ENCODE results near the gene C19orf85. TPM values are rescaled to one million over a fixed set of nuclear protein-coding genes. Genes with fewer than 3 reads are reported as not detected.

The C19orf85 gene
- total and polyA plus RNA-seq, 4 experiments from 2014 or later: not detected

DNA sequence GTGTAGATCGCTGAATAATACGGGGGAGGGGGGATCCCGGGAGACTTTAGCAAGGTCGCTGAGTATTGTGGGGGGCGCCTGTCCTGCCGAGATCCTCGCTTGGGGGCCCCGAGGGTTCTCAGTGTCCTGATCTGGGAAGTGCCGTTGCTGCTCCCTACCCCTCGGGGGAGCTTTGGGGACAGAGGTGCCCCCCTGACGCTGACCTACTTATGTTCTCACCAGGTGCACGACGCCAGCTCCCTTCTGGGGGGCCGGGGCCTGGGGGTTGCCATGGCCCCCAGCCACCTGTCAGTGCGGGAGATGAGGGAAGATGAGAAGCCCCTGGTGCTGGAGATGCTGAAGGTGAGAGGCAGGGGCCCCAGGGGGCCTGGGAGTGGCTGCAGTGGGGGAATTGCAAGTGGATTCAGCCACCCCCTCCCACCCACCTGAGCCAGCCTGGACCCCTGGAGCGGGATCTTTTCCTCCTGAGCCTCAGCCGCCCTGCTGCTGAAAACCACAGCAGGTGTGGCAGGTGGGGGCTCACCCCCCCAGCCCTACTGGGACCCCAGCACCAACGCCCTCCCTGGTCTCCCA lies 21.0 kb upstream of the C19orf85 start:
- Mint-ChIP-seq H3K4me1 (peaks cover 3 to 11% (median 5%) of the 10 kb centered on the region in 4 donors), H3K27me3 (peaks cover 0 to 2% of the 10 kb centered on the region in 2 donors), H3K4me3 (peak overlapping the region; percentile 73 to 81 (median 78)), H3K27ac (peak overlapping the region; percentile 62 to 98 (median 91)), H3K9me3 (no peaks in the 10 kb centered on the region), H3K36me3 (peaks cover 0 to 1% of the 10 kb centered on the region in 2 donors)
- peak overlapping the region; percentile 59 for H3K27ac ChIP-seq (ENCODE audit: low read depth, low read length)
- peaks cover 13% of the 10 kb centered on the region for H3K4me1 ChIP-seq (ENCODE audit: insufficient read depth, low read length)
- no peaks in the 10 kb centered on the region for H3K9me3 ChIP-seq (ENCODE audit: control insufficient read depth in 1 of 2, low read length in 2 of 2)
- ChIA-PET POLR2A (ENCODE audit: partially characterized antibody) (interaction anchor here (0.7 to 4.9 kb wide), 5 partner anchors 9 to 226 kb away, joined by 3 to 36 read pairs (median 4); partner anchors contain the start of genes FIZ1, ISOC2 and ZNF628), CTCF (ENCODE audit: partially characterized antibody) (interaction anchor here (1.0 to 1.7 kb wide), 6 partner anchors 8 to 146 kb away, joined by 3 to 11 read pairs (median 4); no protein-coding TSS in a partner anchor)
- H3K36me3 ChIP-seq (ENCODE audit: insufficient read depth, low read length): no peaks in the 10 kb centered on the region
- intact Hi-C loops (cut with micrococcal nuclease): loop anchor here (1.0 kb wide), 1 partner anchor 9 kb away; the partner anchor contains the start of gene ZNF628
- no peaks in the 10 kb centered on the region for H3K27me3 ChIP-seq (ENCODE audit: insufficient read depth, low read length)
- H3K4me3 ChIP-seq (ENCODE audit: low read length in 2 of 2): peak overlapping the region in 1 of 2 donors; percentile 68
- DNase-seq: no peak

DNA sequence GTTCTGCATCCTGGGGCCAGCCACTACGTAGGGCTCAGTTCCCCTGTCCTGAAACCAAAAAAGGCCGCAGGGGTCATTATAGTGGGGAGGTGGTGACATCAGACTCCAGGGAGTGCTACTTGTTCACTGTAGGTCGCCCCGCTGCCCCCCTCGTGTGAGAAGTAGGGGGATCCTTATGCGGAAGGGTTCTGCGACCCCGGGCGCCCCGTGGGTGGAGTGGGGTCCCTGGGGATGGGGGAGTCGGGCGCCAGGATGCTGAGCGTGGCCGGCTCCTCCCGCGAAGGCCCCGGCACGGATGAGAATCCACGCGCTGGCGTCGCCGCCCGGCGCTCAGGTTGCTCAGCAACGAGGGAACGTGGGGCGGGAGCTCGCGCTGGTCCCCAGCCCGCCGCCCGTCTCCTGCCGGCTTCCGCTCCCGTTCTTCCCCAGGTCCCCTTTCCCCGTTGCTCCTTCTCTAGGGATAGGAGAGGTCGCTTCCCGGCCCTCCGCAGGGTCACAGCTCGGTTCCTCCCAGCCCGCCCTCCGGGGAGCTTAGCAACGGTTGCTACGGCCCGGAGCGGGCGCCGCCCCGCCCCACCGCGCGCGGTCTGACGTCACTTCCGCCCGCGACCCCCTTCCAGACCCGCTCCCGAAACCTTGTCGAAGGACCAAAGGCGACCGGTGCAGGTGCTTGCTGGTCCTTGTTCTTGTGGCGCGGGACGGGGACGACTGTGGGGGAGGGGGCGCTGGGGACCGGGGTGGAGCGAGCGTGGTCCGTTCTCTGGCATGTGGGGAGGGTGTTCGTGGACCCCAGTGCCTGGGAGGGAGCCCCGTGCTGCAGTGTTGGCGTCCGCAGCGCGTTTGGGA lies 20.3 kb upstream of the C19orf85 start, which contains the start of gene NAT14:
Gene NAT14 (plus strand): TSS at position 596 of the 846 bp plus-strand sequence. CDS start 521 bp downstream, outside the sequence.
- H3K27me3 Mint-ChIP-seq: peaks cover 0 to 2% of the 10 kb centered on the region in 2 donors
- H3K9me3 Mint-ChIP-seq: no peaks in the 10 kb centered on the region
- peak within 1 kb of the TSS; percentile 67 to 98 (median 91) for H3K27ac Mint-ChIP-seq
- Histone ChIP-seq H3K27ac (ENCODE audit: low read depth, low read length) (peak within 1 kb of the TSS; percentile 59), H3K4me3 (ENCODE audit: low read length in 2 of 2) (peak within 1 kb of the TSS in 1 of 2 donors; percentile 68), H3K4me1 (ENCODE audit: insufficient read depth, low read length) (peaks cover 13% of the 10 kb centered on the region), H3K27me3 (ENCODE audit: insufficient read depth, low read length) (no peaks in the 10 kb centered on the region), H3K36me3 (ENCODE audit: insufficient read depth, low read length) (no peaks in the 10 kb centered on the region), H3K9me3 (ENCODE audit: control insufficient read depth in 1 of 2, low read length in 2 of 2) (no peaks in the 10 kb centered on the region)
- H3K4me3 Mint-ChIP-seq: peak within 1 kb of the TSS; percentile 73 to 81 (median 78)
- ChIA-PET POLR2A (ENCODE audit: partially characterized antibody) (interaction anchor here (0.7 to 4.9 kb wide), 5 partner anchors 8 to 225 kb away, joined by 3 to 36 read pairs (median 4); partner anchors contain the start of genes FIZ1, ISOC2 and ZNF628), CTCF (ENCODE audit: partially characterized antibody) (interaction anchor here (0.9 to 1.7 kb wide), 4 partner anchors 11 to 141 kb away, joined by 3 to 11 read pairs (median 7); no protein-coding TSS in a partner anchor)
- DNase-seq: peak; percentile 60 to 72 (median 72)
- intact Hi-C loops (cut with micrococcal nuclease): loop anchor here (1.0 kb wide), 1 partner anchor 9 kb away; the partner anchor contains the start of gene ZNF628
- peaks cover 5 to 13% (median 7%) of the 10 kb centered on the region in 4 donors for H3K4me1 Mint-ChIP-seq
- peaks cover 2 to 3% of the 10 kb centered on the region in 2 donors for H3K36me3 Mint-ChIP-seq

DNA sequence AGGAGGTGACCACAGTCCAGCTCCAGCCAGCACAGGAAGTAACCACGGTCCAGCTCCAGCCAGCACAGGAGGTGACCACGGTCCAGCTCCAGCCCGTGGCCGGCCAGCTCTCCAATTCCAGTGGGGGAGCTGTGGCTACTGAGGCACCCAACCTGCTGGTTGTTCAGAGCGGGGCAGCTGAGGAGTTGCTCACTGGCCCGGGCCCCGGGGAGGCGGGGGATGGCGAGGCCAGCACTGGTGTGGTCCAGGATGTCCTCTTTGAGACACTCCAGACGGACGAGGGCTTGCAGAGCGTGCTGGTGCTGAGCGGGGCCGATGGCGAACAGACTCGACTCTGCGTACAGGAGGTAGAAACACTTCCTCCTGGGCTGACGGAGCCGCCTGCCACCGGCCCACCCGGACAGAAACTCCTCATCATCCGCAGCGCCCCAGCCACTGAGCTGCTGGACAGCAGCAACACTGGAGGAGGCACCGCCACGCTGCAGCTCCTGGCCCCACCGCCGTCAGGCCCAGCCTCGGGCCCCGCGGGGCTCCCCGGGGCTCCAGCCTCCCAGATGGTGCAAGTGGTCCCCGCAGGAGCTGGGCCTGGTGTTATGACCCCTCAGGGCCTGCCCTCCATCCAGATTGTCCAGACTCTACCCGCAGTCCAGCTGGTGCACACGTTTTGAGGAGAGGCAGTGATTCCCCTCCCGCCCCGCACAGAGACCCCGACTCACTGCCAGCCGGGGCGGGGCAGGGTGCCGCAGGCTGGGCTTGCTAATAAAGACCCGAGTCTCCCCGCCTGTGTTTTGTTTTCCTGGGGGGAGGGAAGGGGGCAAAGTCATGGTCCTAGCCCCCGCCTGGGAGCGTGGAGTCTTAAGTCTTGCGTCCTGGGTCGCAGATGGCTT lies 19.4 kb upstream of the C19orf85 start:
- Histone ChIP-seq H3K36me3 (ENCODE audit: insufficient read depth, low read length) (no peaks in the 10 kb centered on the region), H3K4me3 (ENCODE audit: low read length in 2 of 2) (peak overlapping the region in 1 of 2 donors; percentile 68), H3K27ac (ENCODE audit: low read depth, low read length) (peak overlapping the region; percentile 59), H3K4me1 (ENCODE audit: insufficient read depth, low read length) (peaks cover 13% of the 10 kb centered on the region), H3K9me3 (ENCODE audit: control insufficient read depth in 1 of 2, low read length in 2 of 2) (no peaks in the 10 kb centered on the region), H3K27me3 (ENCODE audit: insufficient read depth, low read length) (no peaks in the 10 kb centered on the region)
- no peaks in the 10 kb centered on the region for H3K9me3 Mint-ChIP-seq
- H3K27me3 Mint-ChIP-seq: peaks cover 0 to 2% of the 10 kb centered on the region in 2 donors
- peak in 1 of 5 donors; percentile 26 for DNase-seq
- H3K4me1 Mint-ChIP-seq: peaks cover 9 to 21% (median 13%) of the 10 kb centered on the region in 4 donors
- peaks cover 9 to 10% of the 10 kb centered on the region in 2 donors for H3K36me3 Mint-ChIP-seq
- intact Hi-C loops (cut with micrococcal nuclease): no loop called here
- H3K4me3 Mint-ChIP-seq: peak overlapping the region in 7 of 8 donors; percentile 40 to 79 (median 66)
- peak overlapping the region in 2 of 7 donors; percentile 67 to 98 for H3K27ac Mint-ChIP-seq
- CTCF ChIA-PET (ENCODE audit: partially characterized antibody): interaction anchor here (0.9 to 1.7 kb wide), 4 partner anchors 16 to 142 kb away, joined by 3 to 11 read pairs (median 10); no protein-coding TSS in a partner anchor
- POLR2A ChIA-PET (ENCODE audit: partially characterized antibody): interaction anchor here (1.2 to 4.9 kb wide), 2 partner anchors 8 to 22 kb away, joined by 7 to 36 read pairs; partner anchors contain the start of genes ISOC2 and ZNF628

DNA sequence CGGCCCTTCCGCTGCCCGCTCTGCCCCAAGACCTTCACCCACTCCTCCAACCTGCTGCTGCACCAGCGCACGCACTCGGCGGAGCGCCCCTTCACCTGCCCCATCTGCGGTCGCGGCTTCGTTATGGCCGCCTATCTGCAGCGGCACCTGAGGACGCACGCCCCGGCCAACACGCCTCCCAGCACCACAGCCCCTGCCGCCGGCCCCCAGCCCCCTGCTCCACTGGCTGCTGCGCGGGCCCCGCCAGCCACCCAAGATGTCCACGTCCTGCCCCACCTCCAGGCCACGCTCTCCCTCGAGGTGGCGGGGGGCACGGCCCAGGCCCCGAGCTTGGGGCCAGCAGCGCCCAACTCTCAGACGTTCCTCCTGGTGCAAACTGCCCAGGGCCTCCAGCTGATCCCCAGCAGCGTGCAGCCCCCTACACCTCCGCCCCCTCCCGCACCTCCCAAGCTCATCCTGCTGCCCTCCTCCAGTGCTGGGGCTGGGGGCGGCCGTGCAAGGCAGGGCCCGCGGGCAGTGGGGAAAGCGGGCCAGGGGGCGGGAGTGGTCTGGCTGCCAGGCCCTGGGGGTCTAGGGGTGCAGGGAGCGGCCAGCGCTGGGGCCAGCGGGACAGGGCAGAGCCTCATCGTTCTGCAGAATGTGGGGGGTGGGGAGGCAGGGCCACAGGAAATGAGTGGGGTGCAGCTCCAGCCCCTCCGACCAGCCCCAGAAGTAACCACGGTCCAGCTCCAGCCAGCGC lies 18.6 kb upstream of the C19orf85 start:
- POLR2A ChIA-PET (ENCODE audit: partially characterized antibody): no interaction called here
- H3K27ac Mint-ChIP-seq: no peak overlapping the region

DNA sequence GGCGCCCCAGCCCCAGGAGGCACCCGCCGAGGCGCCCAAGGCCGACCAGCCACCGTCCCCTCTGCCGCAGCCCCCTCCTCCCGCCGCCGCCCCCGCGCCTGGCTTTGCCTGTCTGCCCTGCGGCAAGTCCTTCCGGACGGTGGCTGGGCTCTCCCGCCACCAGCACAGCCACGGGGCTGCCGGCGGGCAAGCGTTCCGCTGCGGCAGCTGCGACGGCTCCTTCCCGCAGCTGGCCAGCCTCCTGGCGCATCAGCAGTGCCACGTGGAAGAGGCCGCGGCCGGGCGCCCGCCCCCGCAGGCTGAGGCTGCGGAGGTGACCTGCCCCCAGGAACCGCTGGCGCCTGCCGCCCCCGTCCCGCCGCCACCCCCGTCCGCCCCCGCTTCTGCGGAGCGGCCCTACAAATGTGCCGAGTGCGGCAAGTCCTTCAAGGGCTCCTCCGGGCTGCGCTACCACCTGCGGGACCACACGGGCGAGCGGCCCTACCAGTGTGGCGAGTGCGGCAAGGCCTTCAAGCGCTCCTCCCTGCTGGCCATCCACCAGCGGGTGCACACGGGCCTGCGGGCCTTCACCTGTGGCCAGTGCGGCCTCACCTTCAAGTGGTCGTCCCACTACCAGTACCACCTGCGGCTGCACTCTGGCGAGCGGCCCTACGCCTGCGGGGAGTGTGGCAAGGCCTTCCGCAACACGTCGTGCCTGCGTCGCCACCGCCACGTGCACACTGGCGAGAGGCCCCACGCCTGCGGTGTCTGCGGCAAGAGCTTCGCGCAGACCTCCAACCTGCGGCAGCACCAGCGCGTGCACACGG lies 17.8 kb upstream of the C19orf85 start:
- POLR2A ChIA-PET (ENCODE audit: partially characterized antibody): no interaction called here
- Mint-ChIP-seq H3K27ac (no peak overlapping the region), H3K4me3 (no peak overlapping the region), H3K27me3 (no peaks in the 10 kb centered on the region), H3K9me3 (no peaks in the 10 kb centered on the region), H3K36me3 (peaks cover 13 to 14% of the 10 kb centered on the region in 2 donors), H3K4me1 (peaks cover 19 to 34% (median 26%) of the 10 kb centered on the region in 4 donors)
- intact Hi-C loops (cut with micrococcal nuclease): no loop called here
- Histone ChIP-seq H3K27me3 (ENCODE audit: insufficient read depth, low read length) (no peaks in the 10 kb centered on the region), H3K36me3 (ENCODE audit: insufficient read depth, low read length) (no peaks in the 10 kb centered on the region), H3K9me3 (ENCODE audit: control insufficient read depth in 1 of 2, low read length in 2 of 2) (no peaks in the 10 kb centered on the region), H3K4me1 (ENCODE audit: insufficient read depth, low read length) (peaks cover 24% of the 10 kb centered on the region), H3K4me3 (ENCODE audit: low read length in 2 of 2) (no peak overlapping the region), H3K27ac (ENCODE audit: low read depth, low read length) (no peak overlapping the region)
- CTCF ChIA-PET (ENCODE audit: partially characterized antibody): interaction anchor here (0.7 to 1.5 kb wide), 2 partner anchors 14 to 22 kb away, joined by 3 to 10 read pairs; no protein-coding TSS in a partner anchor
- DNase-seq: peak in 1 of 5 donors; percentile 37

More for the DNA sequence above, 18.6 kb upstream of the C19orf85 start:
- peaks cover 13 to 14% of the 10 kb centered on the region in 2 donors for H3K36me3 Mint-ChIP-seq
- no peak overlapping the region for H3K27ac ChIP-seq (ENCODE audit: low read depth, low read length)
- CTCF ChIA-PET (ENCODE audit: partially characterized antibody): interaction anchor here (0.7 to 1.5 kb wide), 2 partner anchors 15 to 21 kb away, joined by 3 to 10 read pairs; no protein-coding TSS in a partner anchor
- H3K4me3 ChIP-seq (ENCODE audit: low read length in 2 of 2): no peak overlapping the region
- H3K4me1 ChIP-seq (ENCODE audit: insufficient read depth, low read length): peaks cover 16% of the 10 kb centered on the region
- H3K27me3 Mint-ChIP-seq: peaks cover 0 to 2% of the 10 kb centered on the region in 2 donors
- H3K9me3 ChIP-seq (ENCODE audit: control insufficient read depth in 1 of 2, low read length in 2 of 2): no peaks in the 10 kb centered on the region
- H3K4me1 Mint-ChIP-seq: peaks cover 13 to 28% (median 20%) of the 10 kb centered on the region in 4 donors
- peak in 1 of 5 donors; percentile 32 for DNase-seq
- no peak overlapping the region for H3K4me3 Mint-ChIP-seq
- no peaks in the 10 kb centered on the region for H3K36me3 ChIP-seq (ENCODE audit: insufficient read depth, low read length)
- no peaks in the 10 kb centered on the region for H3K27me3 ChIP-seq (ENCODE audit: insufficient read depth, low read length)
- intact Hi-C loops (cut with micrococcal nuclease): no loop called here
- no peaks in the 10 kb centered on the region for H3K9me3 Mint-ChIP-seq

Measured in CD4-positive, alpha-beta memory T cell (primary cell).